Measurements from ENCODE around the gene TTC14. TPM values are rescaled to one million over a fixed set of nuclear protein-coding genes. Genes with fewer than 3 reads are reported as not detected.

The TTC14 gene, protein sequence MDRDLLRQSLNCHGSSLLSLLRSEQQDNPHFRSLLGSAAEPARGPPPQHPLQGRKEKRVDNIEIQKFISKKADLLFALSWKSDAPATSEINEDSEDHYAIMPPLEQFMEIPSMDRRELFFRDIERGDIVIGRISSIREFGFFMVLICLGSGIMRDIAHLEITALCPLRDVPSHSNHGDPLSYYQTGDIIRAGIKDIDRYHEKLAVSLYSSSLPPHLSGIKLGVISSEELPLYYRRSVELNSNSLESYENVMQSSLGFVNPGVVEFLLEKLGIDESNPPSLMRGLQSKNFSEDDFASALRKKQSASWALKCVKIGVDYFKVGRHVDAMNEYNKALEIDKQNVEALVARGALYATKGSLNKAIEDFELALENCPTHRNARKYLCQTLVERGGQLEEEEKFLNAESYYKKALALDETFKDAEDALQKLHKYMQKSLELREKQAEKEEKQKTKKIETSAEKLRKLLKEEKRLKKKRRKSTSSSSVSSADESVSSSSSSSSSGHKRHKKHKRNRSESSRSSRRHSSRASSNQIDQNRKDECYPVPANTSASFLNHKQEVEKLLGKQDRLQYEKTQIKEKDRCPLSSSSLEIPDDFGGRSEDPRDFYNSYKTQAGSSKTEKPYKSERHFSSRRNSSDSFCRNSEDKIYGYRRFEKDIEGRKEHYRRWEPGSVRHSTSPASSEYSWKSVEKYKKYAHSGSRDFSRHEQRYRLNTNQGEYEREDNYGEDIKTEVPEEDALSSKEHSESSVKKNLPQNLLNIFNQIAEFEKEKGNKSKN
- 12.8 to 15.7 TPM (median 13.9 TPM) in 5 replicates for total RNA-seq (2022; extraction: Qiagen RNA extraction)

DNA sequence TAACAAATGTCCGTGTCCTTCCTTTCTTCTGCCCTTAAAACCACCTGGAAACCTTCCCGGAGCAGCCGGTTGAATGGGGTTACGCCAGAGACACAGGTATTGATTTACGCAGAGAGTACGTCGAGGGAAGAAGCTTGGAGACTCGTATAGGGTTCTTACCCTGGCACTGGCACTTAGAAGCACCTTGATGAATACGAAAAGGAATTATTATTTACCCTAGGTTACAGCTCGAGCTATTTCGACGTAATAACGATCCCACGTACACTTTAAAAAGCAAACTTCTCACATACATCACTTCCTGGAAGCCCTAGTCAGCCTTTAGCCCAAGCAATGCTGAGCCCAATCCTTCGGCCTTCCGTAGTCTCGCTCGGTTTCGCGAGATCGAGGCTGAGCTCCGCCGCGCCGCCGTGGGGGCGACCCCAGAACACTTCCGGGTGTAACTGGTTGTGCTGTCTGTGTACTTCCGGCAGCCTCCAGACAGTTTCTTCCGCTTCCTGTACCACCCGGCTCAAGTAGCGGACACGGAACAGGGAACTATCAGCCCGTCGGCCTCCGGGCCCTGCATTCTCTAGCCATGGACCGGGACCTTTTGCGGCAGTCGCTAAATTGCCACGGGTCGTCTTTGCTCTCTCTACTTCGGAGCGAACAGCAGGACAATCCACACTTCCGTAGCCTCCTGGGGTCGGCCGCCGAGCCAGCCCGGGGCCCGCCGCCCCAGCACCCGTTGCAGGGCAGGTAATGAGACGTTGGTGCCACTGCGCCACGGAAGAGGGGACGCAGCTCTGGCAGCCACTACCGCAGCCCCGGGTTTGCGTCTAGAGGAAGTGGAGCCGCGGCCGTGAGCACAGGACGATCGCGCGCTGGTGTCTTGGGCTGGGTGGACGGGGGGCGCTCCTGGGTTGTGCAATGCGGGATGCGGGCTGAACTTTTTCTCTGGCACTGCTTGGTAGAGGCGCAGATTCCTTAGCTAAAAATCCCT lies at the start of gene TTC14:
Gene TTC14, plus strand, starts transcription at position 476 of the 979 bp plus-strand sequence. Its CDS starts 99 bp downstream, at position 575.

Other genes starting within 250 kb of the TTC14 start
- gene CCDC39, start 77.3 kb downstream of the TTC14 start, total RNA-seq (2022; extraction: Qiagen RNA extraction) = not detected in 5 replicates

All from A549 treated with Mapracorat at 1 μM for 4 hours (cell line).